ENCODE data around the gene ZC3H13.

GRCh38 chr13:45940061-45940460 lies 112.5 kb downstream of the ZC3H13 start:
- TF ChIP-seq POLR2A (IDR thresholded peaks at IDR 0.05), result no peak
- no peak for TF ChIP-seq CTCF (IDR thresholded peaks at IDR 0.05)
- no peak for TF ChIP-seq EP300 (IDR thresholded peaks at IDR 0.05)

Data from upper lobe of left lung (tissue), 4 donors.